Suppressor macrophage treated with lipopolysaccharide for 4 hours (primary cell): ENCODE data around the gene DNAJB14.
"Not testable (repeated sequence)": the region's sequence is repeated elsewhere in the genome, so short reads cannot be mapped to it uniquely, and the experiment has no call there.

Experiments used
- DNase-seq: peaks from one replicate; pipeline ENCODE4 v3.0.0-alpha.2; 2020

Gene DNAJB14

DNA sequence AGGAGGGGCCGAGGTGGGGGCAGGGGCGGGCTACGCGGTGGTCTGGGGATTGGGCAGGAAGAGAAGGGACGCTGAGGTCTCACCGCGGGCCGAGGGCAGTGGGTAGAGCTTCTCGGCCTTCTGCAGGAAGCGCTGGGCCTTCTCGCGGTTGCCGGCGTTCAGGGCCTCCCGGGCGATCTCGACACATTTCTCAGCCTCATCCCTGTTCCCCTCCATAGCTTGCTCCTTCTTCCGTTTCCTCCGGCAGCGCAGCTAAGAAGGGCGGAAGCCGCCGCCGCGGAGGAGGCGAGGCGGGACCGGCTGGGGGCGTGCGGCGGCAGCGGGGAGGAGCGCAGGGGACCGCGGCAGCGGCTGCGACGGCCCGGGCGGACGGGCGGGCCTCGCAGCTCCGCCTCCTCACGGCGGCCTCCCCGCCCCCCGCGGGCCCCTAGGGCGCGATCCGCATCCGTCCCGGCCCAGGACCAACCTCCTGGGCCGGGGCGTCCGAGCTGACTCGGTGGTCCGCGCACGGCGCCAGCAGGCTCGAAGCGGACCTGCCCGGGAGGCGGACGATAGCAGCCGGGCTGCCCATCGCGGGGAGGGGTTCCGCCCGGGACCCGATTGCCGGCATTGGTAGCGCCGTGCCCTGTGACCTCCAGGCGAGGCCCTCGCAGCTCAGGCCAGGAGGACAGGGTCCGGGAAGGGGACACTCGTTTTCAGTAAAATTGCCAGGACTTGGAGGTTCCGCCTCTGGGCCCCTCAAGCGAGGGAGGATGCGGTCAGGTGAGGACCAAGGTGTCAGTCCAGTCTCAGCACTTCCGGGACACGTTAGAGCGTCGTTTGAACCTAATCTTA lies at the start of gene DNAJB14:
Gene DNAJB14, minus strand, starts transcription at position 263 of the 834 bp plus-strand sequence. Its CDS starts 47 bp downstream, at position 216.
- DNase-seq = peak; percentile 87

DNA sequence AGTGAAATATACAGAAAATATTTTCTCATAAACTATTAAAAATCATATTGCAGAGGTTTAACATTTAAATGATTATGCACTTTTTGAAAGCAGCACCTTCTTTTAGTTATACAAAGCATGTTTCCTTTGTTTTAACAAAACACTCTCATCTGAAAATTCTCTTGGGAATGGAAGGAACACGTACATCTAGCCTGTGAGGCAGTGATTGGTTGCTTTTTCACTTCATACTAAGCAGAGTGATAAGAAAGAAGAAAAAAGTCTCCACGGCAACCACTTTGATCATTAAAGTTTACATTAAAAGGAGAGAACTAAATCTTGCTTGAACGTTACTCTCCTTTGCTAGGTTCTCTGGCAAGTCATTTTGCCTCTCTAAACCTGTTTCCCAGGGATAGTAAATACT lies 45.3 kb upstream of the DNAJB14 start:
- DNase-seq = no peak

GRCh38 chr4:99987681-99988080 lies 41.3 kb upstream of the DNAJB14 start:
- no peak for DNase-seq

DNA sequence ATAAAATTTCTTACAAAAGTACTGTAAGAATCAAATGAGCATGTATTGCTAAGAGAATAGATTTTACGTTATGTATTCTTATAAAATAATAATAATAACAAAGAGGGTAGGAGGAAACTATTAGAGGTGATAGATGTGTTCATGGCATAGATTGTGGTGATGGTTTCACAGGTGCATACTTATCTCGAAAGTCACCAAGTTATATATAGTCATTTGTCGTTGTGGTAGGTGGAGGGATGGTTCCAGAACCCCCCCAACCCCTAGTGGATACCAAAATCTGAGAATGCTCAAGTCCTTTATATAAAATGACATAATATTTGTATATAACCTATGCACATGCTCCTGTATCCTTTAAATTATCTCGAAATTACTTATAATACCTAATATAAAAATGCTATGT lies 40.4 kb upstream of the DNAJB14 start:
- DNase-seq = no peak

GRCh38 chr4:99983289-99983943 lies 37.0 kb upstream of the DNAJB14 start:
- no peak for DNase-seq

DNA sequence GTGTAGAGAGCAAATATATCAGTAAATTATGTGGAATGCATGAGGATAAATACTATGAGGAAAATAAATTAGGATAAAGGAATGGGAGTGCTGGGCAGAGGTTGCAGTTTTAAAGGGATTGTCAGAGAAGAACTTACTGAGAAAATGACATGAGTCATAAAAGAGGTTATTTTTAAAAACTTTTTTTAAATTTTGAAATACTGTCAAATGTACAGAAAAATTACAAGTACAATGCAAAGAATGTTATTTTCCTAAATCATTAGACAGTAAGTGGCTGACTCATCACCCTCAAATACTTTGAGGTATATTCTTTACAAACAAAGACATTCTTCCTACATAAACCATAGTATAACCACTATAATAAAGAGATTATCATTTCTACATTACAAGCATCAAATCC lies 33.5 kb upstream of the DNAJB14 start:
- DNase-seq = no peak

GRCh38 chr4:99971453-99972111 lies 25.2 kb upstream of the DNAJB14 start:
- no peak for DNase-seq

DNA sequence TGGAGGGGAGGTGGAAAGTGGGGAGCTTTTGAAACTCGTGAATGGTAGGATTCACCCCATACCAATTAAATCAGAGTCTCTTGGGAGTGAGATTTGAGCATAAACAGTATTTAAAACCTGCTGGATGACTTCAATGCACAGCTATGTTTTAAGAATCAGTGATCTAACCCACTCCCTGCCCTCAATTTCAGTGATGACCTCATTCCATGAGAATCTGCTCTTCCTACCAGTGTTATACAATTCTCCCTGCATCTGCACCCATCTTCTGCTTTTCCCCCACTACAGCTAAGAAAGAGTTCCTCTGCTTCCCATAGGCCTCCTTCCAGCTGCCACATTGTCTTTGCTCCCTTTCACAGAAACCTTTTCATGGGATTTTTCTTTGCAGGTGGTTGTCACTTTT lies 21.9 kb upstream of the DNAJB14 start:
- DNase-seq = no peak

DNA sequence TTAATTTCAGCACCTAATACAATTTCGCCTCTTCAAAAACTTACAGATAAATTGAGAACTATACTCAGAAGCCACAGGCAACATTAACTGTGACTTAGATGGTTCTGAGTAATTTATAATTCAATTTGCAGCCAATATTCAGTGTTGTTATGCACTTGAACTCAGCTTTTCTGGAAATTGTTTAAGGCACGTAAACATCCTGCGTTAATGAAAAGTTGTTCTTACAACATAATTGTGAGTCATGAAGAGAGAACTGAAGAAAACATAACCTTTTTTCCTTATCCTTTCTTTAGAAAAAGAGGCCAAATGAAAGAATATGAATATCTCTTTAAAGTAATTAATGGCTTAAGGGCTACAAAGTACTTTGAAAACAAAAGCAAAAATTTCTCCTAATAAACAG lies 20.3 kb upstream of the DNAJB14 start:
- no peak for DNase-seq

GRCh38 chr4:99965674-99966350 lies 19.4 kb upstream of the DNAJB14 start:
- DNase-seq = no peak

DNA sequence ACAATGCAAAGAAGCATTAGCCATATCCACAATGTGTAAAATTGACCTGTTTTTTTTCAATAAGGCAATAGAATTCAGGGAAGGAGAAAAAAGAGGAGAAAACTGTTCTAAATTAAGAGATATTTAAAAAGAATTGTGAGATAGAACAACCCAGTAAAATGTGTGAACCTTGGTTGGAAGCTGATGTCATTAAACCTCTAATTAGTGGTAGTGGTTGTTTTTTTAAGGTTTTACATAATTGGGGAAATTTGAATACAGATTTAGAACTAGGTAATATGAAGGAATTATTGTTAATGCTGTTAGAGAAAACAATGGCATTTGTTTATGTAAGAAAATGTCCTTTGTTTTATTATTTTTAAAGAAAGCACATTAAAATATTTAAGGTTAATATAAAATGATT lies 18.8 kb upstream of the DNAJB14 start:
- DNase-seq = no peak

DNA sequence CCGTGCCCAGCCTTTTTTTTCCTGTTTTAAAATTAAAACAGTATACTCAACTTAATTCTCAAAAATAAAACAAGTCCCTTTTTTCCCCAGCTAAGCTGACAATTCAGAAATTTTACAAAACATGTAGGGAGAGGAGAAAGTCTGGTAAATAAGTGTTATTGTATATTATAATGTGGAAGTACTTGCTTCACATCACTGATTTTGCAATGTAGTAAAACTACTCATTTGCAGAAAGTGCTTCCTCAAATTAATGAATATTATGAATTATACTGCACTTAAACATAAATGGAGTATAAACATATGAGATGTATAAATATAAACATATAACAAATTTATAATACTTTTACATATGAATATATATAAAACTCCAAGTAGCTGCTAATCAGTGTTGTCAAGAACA lies 15.3 kb upstream of the DNAJB14 start:
- peak; percentile 19 for DNase-seq

DNA sequence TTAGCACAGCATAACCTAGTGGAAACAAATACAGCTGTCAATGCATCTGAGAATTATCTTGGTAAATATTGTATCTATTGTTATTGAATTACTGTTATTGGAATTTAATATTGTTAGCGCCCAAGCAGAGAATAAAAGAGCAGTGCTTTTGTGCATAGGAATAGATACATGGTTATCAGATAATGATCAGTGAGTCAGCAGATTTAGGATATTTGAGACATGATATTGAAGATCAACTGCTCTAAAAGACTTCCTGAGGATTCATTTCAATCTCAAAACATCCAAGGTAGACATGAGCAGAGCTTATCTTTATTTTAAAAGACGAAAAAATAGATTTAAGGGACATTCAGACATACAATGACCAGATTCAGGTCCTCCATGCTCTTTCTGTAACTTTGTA lies 14.2 kb upstream of the DNAJB14 start:
- no peak for DNase-seq

DNA sequence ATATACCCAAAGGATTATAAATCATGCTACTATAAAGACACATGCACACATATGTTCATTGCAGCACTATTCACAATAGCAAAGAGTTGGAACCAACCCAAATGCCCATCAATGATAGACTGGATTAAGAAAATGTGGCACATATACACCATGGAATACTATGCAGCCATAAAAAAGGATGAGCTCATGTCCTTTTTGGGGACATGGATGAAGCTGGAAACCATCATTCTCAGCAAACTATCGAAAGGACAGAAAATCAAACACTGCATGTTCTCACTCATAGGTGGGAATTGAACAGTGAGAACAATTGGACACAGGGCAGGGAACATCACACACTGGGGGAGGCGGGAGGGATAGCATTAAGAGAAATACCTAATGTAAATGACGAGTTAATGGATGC lies 11.8 kb upstream of the DNAJB14 start:
- not testable (repeated sequence) for DNase-seq

DNA sequence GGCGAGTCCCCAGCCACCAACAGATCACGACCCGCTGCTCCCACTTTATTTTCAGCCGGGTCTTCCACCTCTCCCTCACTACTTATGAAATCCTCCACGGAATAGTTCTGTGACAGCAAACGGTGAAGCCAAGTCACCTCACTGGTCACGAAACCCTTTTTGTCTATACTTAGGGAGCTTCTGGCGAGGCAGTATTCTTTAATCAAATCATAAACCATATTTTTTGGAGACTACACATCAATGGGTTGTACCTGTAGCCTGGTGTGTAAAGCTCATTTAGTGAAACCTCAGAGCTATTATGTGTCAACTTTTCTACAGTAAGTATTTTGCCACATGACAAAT lies 4.5 kb upstream of the DNAJB14 start:
- peak; percentile 2 for DNase-seq

DNA sequence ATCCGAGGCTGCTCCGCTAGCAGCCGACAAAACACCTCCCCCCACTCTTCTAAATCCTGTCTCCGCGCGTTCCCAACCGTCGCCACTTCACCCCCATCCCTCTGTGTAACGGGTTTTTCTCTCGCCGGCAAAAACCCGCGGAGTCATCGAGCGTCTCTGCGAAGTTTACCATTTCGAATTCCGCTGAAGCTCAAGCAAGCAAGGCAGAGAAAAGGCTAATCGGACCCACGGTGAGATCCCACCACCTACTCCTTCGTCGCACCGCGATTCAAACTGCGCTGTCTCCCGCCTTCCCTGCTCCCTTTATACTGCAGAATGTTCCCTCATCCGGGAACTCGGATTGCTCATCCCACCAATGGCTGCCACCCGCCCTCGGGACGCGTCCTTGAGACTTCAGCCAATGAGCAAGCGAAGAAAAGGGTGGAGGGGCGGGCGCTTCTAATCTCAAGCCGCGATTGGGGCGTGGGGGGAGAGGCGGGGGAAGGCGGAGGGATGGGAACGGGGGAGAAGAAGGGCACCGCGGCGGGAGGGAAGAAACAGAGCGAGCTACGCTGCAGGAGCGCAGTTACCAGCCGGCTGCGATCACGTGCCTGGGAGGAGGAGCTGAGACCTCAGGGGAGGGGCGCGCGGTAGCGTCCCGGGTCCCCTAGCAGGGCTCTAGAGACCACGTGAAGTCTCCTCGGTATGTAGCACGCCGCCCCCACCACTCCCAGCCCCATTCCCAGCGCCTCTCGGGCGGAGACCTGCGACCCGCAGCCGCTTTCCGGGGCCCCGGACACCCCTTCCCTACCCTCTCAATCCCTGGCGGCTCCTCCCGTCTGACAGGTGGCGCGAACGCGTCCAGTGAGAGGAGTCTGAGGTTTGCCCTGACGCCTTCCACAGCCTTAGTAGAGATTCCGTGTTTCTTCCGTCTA lies 3.8 kb upstream of the DNAJB14 start, which contains the start of gene H2AZ1:
Gene H2AZ1, minus strand, starts transcription at position 277 of the 914 bp plus-strand sequence. Its CDS starts 105 bp downstream, at position 172.
- DNase-seq = peak; percentile 100

DNA sequence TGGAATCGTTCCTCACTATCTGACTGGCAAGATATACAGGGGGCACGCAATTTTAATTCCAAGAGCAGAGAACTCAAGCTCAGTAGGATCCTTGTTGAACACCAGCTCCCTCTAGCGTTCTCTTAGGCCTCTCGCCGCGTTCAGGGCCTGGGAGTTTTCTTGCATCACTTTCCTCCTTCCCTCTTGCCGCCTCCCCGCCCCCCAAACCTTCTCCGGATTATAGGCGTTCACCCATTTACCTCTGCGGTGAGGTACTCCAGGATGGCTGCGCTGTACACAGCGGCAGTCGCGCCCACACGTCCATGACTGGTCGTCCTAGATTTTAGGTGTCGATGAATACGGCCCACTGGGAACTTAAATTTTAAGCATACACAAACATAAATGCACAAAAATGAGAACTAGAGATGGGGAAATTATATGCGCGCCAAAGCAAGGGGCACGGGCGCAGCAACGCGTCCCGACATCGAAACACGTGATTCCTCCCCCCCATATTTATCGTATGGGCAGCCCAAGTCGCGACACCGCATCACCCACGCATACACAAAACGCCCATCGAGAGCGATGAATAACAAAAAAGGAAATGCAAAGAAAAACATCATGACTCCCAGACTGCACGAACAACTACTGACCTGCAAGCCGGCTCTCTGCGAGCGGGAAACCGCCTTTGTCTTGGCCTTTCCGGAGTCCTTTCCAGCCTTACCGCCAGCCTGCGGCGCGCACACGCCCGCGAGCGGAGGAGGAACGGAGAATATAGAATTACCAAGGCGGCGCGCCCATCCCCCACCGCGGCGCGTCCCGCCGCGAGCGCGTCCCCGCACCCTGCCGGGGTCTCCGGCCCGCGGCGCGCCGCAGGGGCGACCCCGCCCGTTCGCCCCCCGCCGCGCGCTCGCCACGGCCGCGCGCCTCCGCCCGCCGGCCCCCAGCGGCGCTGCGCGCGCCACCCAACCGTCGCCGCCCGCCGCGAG lies 2.9 kb upstream of the DNAJB14 start:
- DNase-seq = peak; percentile 95

- DNase-seq = no peak
Measured at GRCh38 chr4:99947608-99948007, 1.2 kb upstream of the DNAJB14 start.

- no peak for DNase-seq
Measured at GRCh38 chr4:99947190-99947578, 766 bp upstream of the DNAJB14 start.

DNA sequence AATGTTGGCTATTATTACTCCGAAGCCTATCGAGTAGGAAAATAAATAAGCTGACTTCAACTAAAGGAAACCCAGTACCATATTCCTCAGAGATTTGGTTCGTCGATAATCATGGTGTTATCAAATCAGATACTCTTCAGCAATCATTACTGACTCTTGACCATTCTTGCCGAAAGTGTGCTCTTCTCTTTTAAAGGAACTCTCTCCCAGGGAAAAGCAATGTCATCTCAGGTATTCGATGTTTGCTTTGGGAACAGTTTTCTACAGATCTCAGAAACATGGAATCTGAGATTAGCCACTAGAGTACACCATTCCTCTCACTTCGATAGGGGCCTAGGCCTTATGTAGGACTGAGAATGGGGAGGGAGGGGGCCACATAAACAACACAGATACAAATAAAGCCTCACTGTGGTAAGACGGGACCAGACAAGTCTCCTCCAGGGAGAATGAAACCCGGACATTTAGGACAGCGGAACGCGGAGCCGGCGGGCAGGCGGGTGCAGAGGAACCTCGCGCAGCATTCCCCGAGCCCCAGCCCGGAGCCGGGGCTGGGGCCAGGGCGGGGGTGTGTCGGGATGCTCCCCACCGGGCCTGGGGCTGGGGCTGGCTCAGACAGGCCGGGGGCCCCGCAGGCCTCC lies 581 bp downstream of the DNAJB14 start:
- DNase-seq = peak; percentile 38
